Smooth muscle cell (in vitro differentiated cells): ENCODE results near the gene MAT1A. TPM values are rescaled to one million over a fixed set of nuclear protein-coding genes. Genes with fewer than 3 reads are reported as not detected.

ENCODE experiments used
- DNase-seq: peaks from one replicate; lab custom pipeline; 2025; ENCODE audit not compliant: unreplicated experiment; lab: John Stamatoyannopoulos, UW
- H2AFZ ChIP-seq: fragments of 200-600 bp; sonication (generic); 2 replicates; pipeline ENCODE4 v1.6.0; 2016; ENCODE audit warnings: antibody characterized with exemption, low read depth, mild to moderate bottlenecking
- H3F3A ChIP-seq: fragments of 200-600 bp; sonication (generic); 2 replicates; pipeline ENCODE4 v1.6.0; 2017; ENCODE audit warnings: antibody characterized with exemption, low read depth
- H3K27ac ChIP-seq: fragments of 200-600 bp; sonication (generic); 2 replicates; pipeline ENCODE4 v1.5.1; 2016; ENCODE audit warnings: low read depth, mild to moderate bottlenecking
- H3K27me3 ChIP-seq: fragments of 200-600 bp; sonication (generic); 2 replicates; pipeline ENCODE4 v1.6.1; 2016; ENCODE audit warnings: low read depth, mild to moderate bottlenecking
- H3K36me3 ChIP-seq: fragments of 200-600 bp; sonication (generic); 2 replicates; pipeline ENCODE4 v1.5.1; 2016; ENCODE audit warnings: low read depth
- H3K4me1 ChIP-seq: fragments of 200-600 bp; sonication (generic); 2 replicates; pipeline ENCODE4 v1.5.1; 2016; ENCODE audit warnings: low read depth
- H3K4me2 ChIP-seq: fragments of 200-600 bp; sonication (generic); 2 replicates; pipeline ENCODE4 v1.6.0; 2016; ENCODE audit warnings: mild to moderate bottlenecking
- H3K4me3 ChIP-seq: fragments of 200-600 bp; sonication (generic); 2 replicates; pipeline ENCODE4 v1.5.1; 2016; ENCODE audit warnings: mild to moderate bottlenecking
- H3K79me2 ChIP-seq: fragments of 200-600 bp; sonication (generic); 2 replicates; pipeline ENCODE4 v1.6.0; 2016; ENCODE audit warnings: low read depth, mild to moderate bottlenecking
- H3K9ac ChIP-seq: fragments of 200-600 bp; sonication (generic); 2 replicates; pipeline ENCODE4 v1.6.0; 2016; ENCODE audit warnings: low read depth
- H3K9me3 ChIP-seq: fragments of 200-600 bp; sonication (generic); replicated peaks from 2 replicates; pipeline ENCODE4 v1.5.1; 2016; ENCODE audit warnings: low read depth
- H4K20me1 ChIP-seq: fragments of 200-600 bp; sonication (generic); 2 replicates; pipeline ENCODE4 v1.6.0; 2016; ENCODE audit warnings: low read depth
- CTCF ChIP-seq: fragments of 200-600 bp; sonication (generic); IDR thresholded peaks from 2 replicates; pipeline ENCODE4 v1.5.1; 2017; ENCODE audit warnings: borderline replicate concordance, mild to moderate bottlenecking, antibody characterized with exemption; ENCODE audit not compliant: insufficient read depth, poor library complexity, severe bottlenecking
- WGBS: methylation state at CpG from one replicate; pipeline ENCODE4 v1.1.7; 2016; ENCODE audit warnings: low lambda C conversion rate; 5-methylcytosine and 5-hydroxymethylcytosine counted together
- polyA plus RNA-seq: library from polyadenylated mRNA; unstranded; fragments of >200 nt; fragmentation: Nextera tagmentation; extraction: Ambion mirVana; gene quantifications from 2 replicates; pipeline ENCODE4 v1.2.1, GENCODE V29; 2016
- total RNA-seq: library from RNA; depleted of rRNA; stranded (reverse); fragments of >200 nt; gene quantifications from 2 replicates; pipeline ENCODE4 v1.2.3, GENCODE V29; 2014

MAT1A gene
- total and polyA plus RNA-seq, 2 experiments from 2014 or later: 0.09 TPM; not detected in 1

- Histone ChIP-seq H2AFZ (no peak overlapping the region), H3K4me1 (peaks cover 3% of the 10 kb centered on the region), H3K27ac (no peak overlapping the region), H3F3A (no peaks in the 10 kb centered on the region), H3K79me2 (no peaks in the 10 kb centered on the region), H3K4me3 (no peak overlapping the region), H3K27me3 (no peaks in the 10 kb centered on the region), H3K4me2 (no peak overlapping the region), H4K20me1 (no peaks in the 10 kb centered on the region), H3K36me3 (no peaks in the 10 kb centered on the region), H3K9me3 (no peaks in the 10 kb centered on the region), H3K9ac (no peak overlapping the region)
- TF ChIP-seq CTCF: no peak
- 93% methylated on average over 9 of the region's 12 CpGs for WGBS
- DNase-seq: no peak
These were observed 11.7 kb downstream of the MAT1A start for GRCh38 chr10:80277567-80278250.

- Histone ChIP-seq H3K27me3 (no peaks in the 10 kb centered on the region), H3K9ac (no peak overlapping the region), H3K9me3 (no peaks in the 10 kb centered on the region), H4K20me1 (no peaks in the 10 kb centered on the region), H3K4me1 (peaks cover 5% of the 10 kb centered on the region), H3K36me3 (no peaks in the 10 kb centered on the region), H3K4me3 (no peak overlapping the region), H3F3A (no peaks in the 10 kb centered on the region), H3K79me2 (no peaks in the 10 kb centered on the region), H2AFZ (no peak overlapping the region), H3K4me2 (no peak overlapping the region), H3K27ac (no peak overlapping the region)
- DNase-seq: no peak
- WGBS: 95% methylated on average over 4 of the region's 4 CpGs
- no peak for TF ChIP-seq CTCF
These were observed 12.4 kb downstream of the MAT1A start for GRCh38 chr10:80277016-80277415.

GRCh38 chr10:80276335-80276734 is 13.1 kb downstream of the MAT1A start:
- no peak overlapping the region for H3K4me3 ChIP-seq
- H3K4me2 ChIP-seq: no peak overlapping the region
- H3K27ac ChIP-seq: no peak overlapping the region
- no peak for DNase-seq
- H3K27me3 ChIP-seq: no peaks in the 10 kb centered on the region
- H3K9ac ChIP-seq: no peak overlapping the region
- no peaks in the 10 kb centered on the region for H3K36me3 ChIP-seq
- H3F3A ChIP-seq: no peaks in the 10 kb centered on the region
- H3K79me2 ChIP-seq: no peaks in the 10 kb centered on the region
- TF ChIP-seq CTCF: no peak
- 93% methylated on average over 16 of the region's 16 CpGs for WGBS
- no peaks in the 10 kb centered on the region for H3K9me3 ChIP-seq
- no peaks in the 10 kb centered on the region for H4K20me1 ChIP-seq
- H2AFZ ChIP-seq: no peak overlapping the region
- peaks cover 5% of the 10 kb centered on the region for H3K4me1 ChIP-seq

GRCh38 chr10:80275756-80276155 is 13.7 kb downstream of the MAT1A start:
- Histone ChIP-seq H3K79me2 (no peaks in the 10 kb centered on the region), H3K4me3 (no peak overlapping the region), H4K20me1 (no peaks in the 10 kb centered on the region), H2AFZ (no peak overlapping the region), H3K4me2 (no peak overlapping the region), H3K9ac (no peak overlapping the region), H3F3A (no peaks in the 10 kb centered on the region), H3K27me3 (no peaks in the 10 kb centered on the region), H3K36me3 (no peaks in the 10 kb centered on the region), H3K27ac (no peak overlapping the region), H3K9me3 (no peaks in the 10 kb centered on the region), H3K4me1 (peaks cover 5% of the 10 kb centered on the region)
- no peak for DNase-seq
- no peak for TF ChIP-seq CTCF
- 84% methylated on average over 7 of the region's 7 CpGs for WGBS
